ENCODE data around the gene NLRP14. TPM values are rescaled to one million over a fixed set of nuclear protein-coding genes. Genes with fewer than 3 reads are reported as not detected.

NLRP14 gene
- total RNA-seq, 4 donors from 2014 or later, result 0.09 TPM; not detected in 3

DNA sequence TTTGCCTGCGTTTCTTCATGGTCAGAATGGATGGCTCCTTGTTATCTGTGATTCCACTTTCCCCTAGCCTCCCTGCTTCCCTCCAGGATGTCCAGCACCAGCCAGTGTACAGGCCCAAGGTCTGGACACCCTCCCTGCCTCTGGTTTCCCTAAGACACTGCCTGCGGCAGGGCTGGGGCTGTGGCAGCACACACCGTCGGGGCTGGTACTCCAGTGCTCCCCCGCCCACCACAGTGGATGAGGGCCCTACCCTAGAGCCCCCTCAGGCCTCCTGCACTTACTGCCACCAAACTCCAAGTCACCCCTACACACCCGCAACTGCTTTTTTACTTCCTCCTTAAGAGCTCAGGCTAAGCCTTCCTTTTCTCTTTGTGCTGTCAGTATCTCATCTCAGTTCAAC lies 29.1 kb upstream of the NLRP14 start:
- intact Hi-C loops (cut with DNase I), result no loop called here
- WGBS, 2 donors, result 70 to 75% methylated on average over 6 of the region's 6 CpGs
- Histone ChIP-seq H3K27ac (no peak overlapping the region), H3K9me3 (no peaks in the 10 kb centered on the region), H3K4me1 (no peaks in the 10 kb centered on the region), H3K36me3 (no peaks in the 10 kb centered on the region), H3K4me3 (no peak overlapping the region), H3K27me3 (no peaks in the 10 kb centered on the region)
- no peak for TF ChIP-seq POLR2A (IDR thresholded peaks at IDR 0.05)
- TF ChIP-seq, protein P1, sequence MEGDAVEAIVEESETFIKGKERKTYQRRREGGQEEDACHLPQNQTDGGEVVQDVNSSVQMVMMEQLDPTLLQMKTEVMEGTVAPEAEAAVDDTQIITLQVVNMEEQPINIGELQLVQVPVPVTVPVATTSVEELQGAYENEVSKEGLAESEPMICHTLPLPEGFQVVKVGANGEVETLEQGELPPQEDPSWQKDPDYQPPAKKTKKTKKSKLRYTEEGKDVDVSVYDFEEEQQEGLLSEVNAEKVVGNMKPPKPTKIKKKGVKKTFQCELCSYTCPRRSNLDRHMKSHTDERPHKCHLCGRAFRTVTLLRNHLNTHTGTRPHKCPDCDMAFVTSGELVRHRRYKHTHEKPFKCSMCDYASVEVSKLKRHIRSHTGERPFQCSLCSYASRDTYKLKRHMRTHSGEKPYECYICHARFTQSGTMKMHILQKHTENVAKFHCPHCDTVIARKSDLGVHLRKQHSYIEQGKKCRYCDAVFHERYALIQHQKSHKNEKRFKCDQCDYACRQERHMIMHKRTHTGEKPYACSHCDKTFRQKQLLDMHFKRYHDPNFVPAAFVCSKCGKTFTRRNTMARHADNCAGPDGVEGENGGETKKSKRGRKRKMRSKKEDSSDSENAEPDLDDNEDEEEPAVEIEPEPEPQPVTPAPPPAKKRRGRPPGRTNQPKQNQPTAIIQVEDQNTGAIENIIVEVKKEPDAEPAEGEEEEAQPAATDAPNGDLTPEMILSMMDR (IDR thresholded peaks at IDR 0.05), result no peak
- DNase-seq, result no peak

DNA sequence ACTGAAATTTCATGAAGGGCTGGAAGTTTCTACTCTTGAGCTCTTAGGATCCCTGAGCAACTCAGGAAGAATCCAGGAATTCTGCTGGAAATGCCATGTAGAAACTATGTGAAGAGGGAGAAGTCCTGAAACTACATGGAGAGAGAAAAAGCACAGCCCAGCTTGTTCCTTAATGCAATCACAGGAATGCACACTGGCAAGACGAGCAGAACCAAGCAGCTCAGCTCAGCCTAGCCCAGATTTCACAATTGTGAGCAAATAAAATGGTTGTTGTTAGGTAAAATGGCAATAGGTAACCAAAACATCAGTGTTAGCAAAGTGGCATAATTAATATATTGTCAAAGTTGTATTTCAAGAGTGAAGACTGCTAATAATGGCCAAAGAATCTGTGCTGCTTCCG lies 28.3 kb upstream of the NLRP14 start:
- H3K4me3 ChIP-seq, result no peak overlapping the region
- intact Hi-C loops (cut with DNase I), result no loop called here
- no peak overlapping the region for H3K27ac ChIP-seq
- H3K36me3 ChIP-seq, result no peaks in the 10 kb centered on the region
- H3K4me1 ChIP-seq, result no peaks in the 10 kb centered on the region
- TF ChIP-seq POLR2A (IDR thresholded peaks at IDR 0.05), result no peak
- TF ChIP-seq, protein P1 (IDR thresholded peaks at IDR 0.05), result no peak
- no peaks in the 10 kb centered on the region for H3K9me3 ChIP-seq
- no peak for DNase-seq
- WGBS, 2 donors, result 63 to 75% methylated on average over 2 of the region's 2 CpGs
- H3K27me3 ChIP-seq, result no peaks in the 10 kb centered on the region

DNA sequence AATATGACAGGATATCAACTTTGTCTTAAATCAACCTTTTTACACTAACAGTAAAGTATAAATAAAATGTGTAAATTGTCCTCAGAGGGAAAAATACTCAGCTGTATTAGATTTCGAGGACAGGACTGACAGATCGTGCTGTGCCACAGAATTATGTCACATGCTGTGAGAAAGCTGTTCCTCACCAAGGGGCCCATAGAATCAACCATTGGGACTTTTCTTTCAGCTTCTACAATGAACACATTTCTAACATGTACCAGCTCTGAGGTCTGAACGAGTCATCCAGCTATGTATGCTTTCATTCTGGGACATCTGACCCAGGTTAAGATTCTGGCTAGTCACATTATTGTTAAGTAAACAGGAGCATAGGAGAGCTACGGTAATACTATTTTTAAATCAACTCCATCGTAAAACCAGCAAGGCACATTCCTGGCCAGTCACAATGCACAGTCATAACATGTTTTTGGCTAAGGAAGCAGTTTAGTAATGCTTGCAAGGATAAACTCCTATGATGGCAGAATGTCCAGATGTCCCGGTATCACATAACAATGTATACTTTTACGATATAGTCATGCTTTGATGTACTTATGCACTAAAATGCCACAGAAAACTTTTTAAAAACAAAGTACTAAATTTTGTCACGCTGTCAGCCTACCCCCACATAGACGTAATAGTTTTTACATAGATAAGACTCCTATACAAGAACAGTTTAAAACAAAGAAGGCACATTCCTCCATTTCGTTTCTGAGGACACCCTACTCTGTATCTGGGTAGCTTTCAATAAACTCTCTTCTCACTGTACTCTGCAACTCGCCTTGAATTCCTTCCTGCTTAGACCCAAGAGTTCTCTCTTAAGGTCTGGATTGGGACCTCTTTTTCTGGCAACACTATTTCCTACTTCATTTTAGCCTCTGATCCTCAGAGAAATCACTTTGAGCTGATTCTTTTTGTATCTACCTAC lies 27.5 kb upstream of the NLRP14 start:
- H3K4me3 ChIP-seq, result no peak overlapping the region
- no peak for DNase-seq
- intact Hi-C loops (cut with DNase I), result no loop called here
- TF ChIP-seq POLR2A (IDR thresholded peaks at IDR 0.05), result no peak
- TF ChIP-seq, protein P1 (IDR thresholded peaks at IDR 0.05), result no peak
- H3K4me1 ChIP-seq, result no peaks in the 10 kb centered on the region
- WGBS, 2 donors, result 42 to 47% methylated on average over 11 of the region's 11 CpGs
- H3K9me3 ChIP-seq, result no peaks in the 10 kb centered on the region
- no peak overlapping the region for H3K27ac ChIP-seq
- no peaks in the 10 kb centered on the region for H3K27me3 ChIP-seq
- no peaks in the 10 kb centered on the region for H3K36me3 ChIP-seq

DNA sequence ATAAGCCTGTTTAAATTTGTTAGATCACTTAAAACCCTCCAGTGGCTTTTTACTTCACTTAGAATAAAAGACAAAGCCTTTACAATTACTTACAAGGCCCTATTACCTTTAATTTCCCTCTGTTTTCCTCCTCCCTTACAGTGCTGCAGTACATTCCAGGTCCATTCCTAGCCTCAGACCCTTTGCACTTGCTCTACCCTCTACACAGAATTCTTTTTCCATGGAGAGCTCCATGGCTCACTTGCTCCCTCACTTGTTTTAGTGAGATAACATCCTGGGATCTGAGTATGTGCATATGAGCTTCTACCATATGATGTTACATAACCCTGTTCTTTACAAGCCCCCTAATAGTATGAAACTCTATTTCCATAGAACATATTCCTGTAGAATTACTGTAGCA lies 24.6 kb upstream of the NLRP14 start:
- H3K27ac ChIP-seq, result no peak overlapping the region
- no peak for DNase-seq
- TF ChIP-seq, protein P1 (IDR thresholded peaks at IDR 0.05), result no peak
- no peak for TF ChIP-seq POLR2A (IDR thresholded peaks at IDR 0.05)
- no peaks in the 10 kb centered on the region for H3K4me1 ChIP-seq
- intact Hi-C loops (cut with DNase I), result no loop called here
- peaks cover 0 to 9% (median 2%) of the 10 kb centered on the region in 3 donors for H3K36me3 ChIP-seq
- no peak overlapping the region for H3K4me3 ChIP-seq
- no peaks in the 10 kb centered on the region for H3K27me3 ChIP-seq
- H3K9me3 ChIP-seq, result no peaks in the 10 kb centered on the region

DNA sequence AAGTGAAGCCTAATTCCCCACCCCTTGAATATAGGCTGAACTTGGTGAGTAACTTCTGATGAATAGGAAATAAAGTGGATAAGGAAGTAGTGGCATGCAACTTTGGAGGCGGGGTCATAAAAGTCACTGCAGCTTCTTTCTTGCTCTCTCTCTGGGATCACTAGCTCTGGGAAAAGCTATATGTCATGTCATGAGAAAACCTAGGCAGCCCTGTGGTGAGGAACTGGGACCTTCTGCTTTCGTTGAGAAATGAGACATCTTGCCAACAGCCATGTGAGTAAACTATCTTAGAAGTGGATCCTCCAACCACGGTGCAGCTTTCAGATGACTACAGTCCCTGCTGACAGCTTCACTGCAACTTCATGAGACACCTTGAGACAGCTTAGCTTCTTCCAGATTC lies 15.8 kb upstream of the NLRP14 start:
- TF ChIP-seq, protein P1 (IDR thresholded peaks at IDR 0.05), result no peak
- TF ChIP-seq POLR2A (IDR thresholded peaks at IDR 0.05), result no peak
- no peak for DNase-seq
- H3K36me3 ChIP-seq, result peaks cover 0 to 16% (median 2%) of the 10 kb centered on the region in 3 donors
- H3K27me3 ChIP-seq, result no peaks in the 10 kb centered on the region
- WGBS, 2 donors, result 48 to 65% methylated on average over 3 of the region's 3 CpGs
- no peak overlapping the region for H3K4me3 ChIP-seq
- H3K27ac ChIP-seq, result no peak overlapping the region
- H3K4me1 ChIP-seq, result no peaks in the 10 kb centered on the region
- intact Hi-C loops (cut with DNase I), result no loop called here
- no peaks in the 10 kb centered on the region for H3K9me3 ChIP-seq
